Right lobe of liver (tissue), 4 donors: Measurements from ENCODE around the gene AHCYL2.

Experiments
- POLR2A ChIP-seq: fragments of 450-650 bp; IDR thresholded peaks from one replicate; pipeline ENCODE4 v1.6.1; 2017; ENCODE audit warnings: antibody characterized with exemption, mild to moderate bottlenecking
- TF ChIP-seq, protein P1 (sequence below), 4 donors: fragments of 200-600 bp in 3 of 4; fragments of 450-650 bp in 1 of 4; IDR thresholded peaks; one replicate each; pipeline versions ENCODE4 v1.5.1 to v1.8.0; 2016 to 2022; ENCODE audit warnings: antibody characterized with exemption in 4 of 4, mild to moderate bottlenecking in 2 of 4
- donor health status: DM: no; HTN: no; CAD: no.
- donor health status: DM: no; HTN: no; CAD: no.
- donor health status: DM: no; HTN: yes; CAD: no.

DNA sequence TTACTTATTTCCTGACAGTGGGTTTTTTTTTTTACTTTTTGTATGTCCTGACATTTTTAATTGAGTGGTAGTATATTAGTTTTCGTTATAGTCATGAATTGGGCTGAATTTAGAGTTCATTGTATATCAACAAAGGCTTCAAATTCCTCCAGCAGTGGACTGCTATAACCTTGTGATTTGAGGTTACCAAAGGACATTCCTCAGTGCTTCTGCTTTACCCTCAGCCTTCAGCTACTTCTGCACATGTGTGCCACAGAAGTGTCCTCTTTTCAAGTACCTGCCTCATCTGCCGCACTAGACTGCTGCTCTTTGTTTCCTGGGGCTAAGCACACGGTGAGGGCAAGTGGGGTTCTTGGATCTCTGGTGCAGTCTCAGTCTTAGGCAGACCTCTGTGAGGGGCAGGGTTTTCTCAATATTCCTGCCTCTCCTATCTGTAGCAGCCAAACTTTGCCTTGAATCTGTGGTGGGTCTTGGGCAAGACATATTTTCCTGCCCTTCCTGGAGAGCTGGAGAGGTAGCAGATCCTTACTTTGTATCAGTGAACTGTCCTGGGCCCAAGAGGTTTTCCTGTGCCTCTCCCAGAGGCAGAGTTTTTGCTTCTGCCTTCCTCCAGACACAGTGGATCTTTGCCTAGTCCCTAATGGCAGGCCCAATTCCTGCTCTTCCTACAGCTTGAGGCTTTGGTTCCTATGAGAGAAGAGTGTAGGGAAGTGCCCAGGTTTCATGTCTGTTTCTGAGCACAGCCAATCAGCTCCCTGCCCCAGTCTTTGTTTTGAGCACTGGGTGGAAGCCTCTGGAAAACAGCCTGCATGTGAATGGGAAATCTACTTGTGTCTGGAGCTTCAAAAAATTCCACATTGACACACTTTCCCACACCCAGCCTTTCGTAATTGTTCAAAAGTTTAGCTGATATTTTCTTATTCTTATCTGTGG is 170.4 kb downstream of the AHCYL2 start:
- TF ChIP-seq, protein P1, sequence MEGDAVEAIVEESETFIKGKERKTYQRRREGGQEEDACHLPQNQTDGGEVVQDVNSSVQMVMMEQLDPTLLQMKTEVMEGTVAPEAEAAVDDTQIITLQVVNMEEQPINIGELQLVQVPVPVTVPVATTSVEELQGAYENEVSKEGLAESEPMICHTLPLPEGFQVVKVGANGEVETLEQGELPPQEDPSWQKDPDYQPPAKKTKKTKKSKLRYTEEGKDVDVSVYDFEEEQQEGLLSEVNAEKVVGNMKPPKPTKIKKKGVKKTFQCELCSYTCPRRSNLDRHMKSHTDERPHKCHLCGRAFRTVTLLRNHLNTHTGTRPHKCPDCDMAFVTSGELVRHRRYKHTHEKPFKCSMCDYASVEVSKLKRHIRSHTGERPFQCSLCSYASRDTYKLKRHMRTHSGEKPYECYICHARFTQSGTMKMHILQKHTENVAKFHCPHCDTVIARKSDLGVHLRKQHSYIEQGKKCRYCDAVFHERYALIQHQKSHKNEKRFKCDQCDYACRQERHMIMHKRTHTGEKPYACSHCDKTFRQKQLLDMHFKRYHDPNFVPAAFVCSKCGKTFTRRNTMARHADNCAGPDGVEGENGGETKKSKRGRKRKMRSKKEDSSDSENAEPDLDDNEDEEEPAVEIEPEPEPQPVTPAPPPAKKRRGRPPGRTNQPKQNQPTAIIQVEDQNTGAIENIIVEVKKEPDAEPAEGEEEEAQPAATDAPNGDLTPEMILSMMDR (IDR thresholded peaks at IDR 0.05): no peak
- no peak for TF ChIP-seq POLR2A
